GM12891 (cell line): Measurements from ENCODE around the gene EML1.

Experiments used
- POLR2A ChIP-seq: IDR thresholded peaks from 2 replicates; pipeline ENCODE4 v1.6.1; 2011; ENCODE audit warnings: low read depth, low read length, control low read depth
- SPI1 ChIP-seq: IDR thresholded peaks from 2 replicates; pipeline ENCODE4 v1.6.1; 2011; ENCODE audit warnings: low read depth, low read length, control low read depth
- TAF1 ChIP-seq: IDR thresholded peaks from 2 replicates; pipeline ENCODE4 v1.6.1; 2011; ENCODE audit warnings: low read depth, low read length, control low read depth

DNA sequence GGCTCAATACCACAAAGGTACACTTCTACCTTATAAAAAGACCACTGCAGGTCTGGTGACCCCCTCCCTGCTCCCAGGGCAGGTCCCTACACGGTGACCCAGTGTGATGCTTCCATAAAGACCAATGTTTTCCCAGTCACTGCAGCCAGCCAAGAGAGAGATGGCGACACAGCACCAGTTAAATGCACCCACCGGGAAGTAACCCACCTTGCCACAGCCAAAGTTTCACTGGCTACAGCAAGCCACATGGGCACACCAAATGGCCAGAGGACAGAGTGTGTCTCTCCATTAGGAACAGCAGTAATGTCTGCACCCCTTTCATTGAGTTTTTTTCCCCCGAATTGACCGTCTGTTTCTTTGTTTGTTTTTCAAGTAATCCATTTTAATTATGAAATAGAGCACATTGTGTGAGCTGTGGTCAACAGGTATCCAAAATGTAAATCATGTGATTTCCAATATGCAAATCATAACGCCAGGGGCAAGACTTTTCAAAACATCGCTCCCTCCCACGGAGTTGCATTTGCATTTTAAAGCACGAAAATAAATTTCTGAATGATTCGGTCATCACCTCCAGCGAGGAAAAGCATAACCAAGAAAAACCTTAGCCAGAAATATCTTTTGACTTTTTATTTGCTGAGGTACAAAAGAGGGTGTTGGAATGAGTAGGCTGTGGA is 48.9 kb upstream of the EML1 start:
- no peak for TF ChIP-seq POLR2A
- TF ChIP-seq SPI1 = no peak
- no peak for TF ChIP-seq TAF1
